PC-9 (cell line): ENCODE measurements around the gene SIX2. TPM values are rescaled to one million over a fixed set of nuclear protein-coding genes. Genes with fewer than 3 reads are reported as not detected.

Source experiments
- BruUV-seq: library from RNA; stranded (reverse); fragments of 400-500 nt; replicated peaks from 2 replicates; lab custom pipeline; 2021; lab: Mats Ljungman, UMichigan
- CTCF ChIA-PET: fragments of 300-600 bp; sonication (Branson Sonifier 250); formaldehyde crosslinking; loops from one replicate; lab custom pipeline; 2022; ENCODE audit warnings: antibody characterized with exemption; lab: Charles Lee
- POLR2A ChIA-PET: fragments of 300-600 bp; sonication (Branson Sonifier 250); formaldehyde crosslinking; loops from one replicate; lab custom pipeline; 2022; ENCODE audit warnings: antibody characterized with exemption; ENCODE audit not compliant: unreplicated experiment; lab: Charles Lee
- DNase-seq, 2 experiments: peaks; one replicate each; pipeline versions ENCODE4 v3.0.0 to v3.0.0-alpha.2; 2015 to 2022; ENCODE audit warnings: mixed read lengths in 1 of 2
- H2AFZ ChIP-seq: fragments of 200-600 bp; sonication (generic); 2 replicates; pipeline ENCODE4 v1.8.1; 2017; ENCODE audit warnings: antibody characterized with exemption
- H3F3A ChIP-seq: fragments of 200-600 bp; sonication (generic); 2 replicates; pipeline ENCODE4 v1.8.1; 2017; ENCODE audit warnings: antibody characterized with exemption, mild to moderate bottlenecking, low read depth; ENCODE audit not compliant: insufficient read depth
- H3K27ac ChIP-seq: fragments of 200-600 bp; sonication (generic); 2 replicates; pipeline ENCODE4 v1.6.1; 2016; ENCODE audit warnings: mixed run types
- H3K27me3 ChIP-seq: fragments of 200-600 bp; sonication (generic); 2 replicates; pipeline ENCODE4 v1.6.1; 2016; ENCODE audit warnings: low read depth, mixed run types; ENCODE audit not compliant: insufficient read depth
- H3K36me3 ChIP-seq: fragments of 200-600 bp; sonication (generic); 2 replicates; pipeline ENCODE4 v1.6.1; 2016; ENCODE audit warnings: low read depth, mixed run types
- H3K4me1 ChIP-seq: fragments of 200-600 bp; sonication (generic); replicated peaks from 2 replicates; pipeline ENCODE4 v1.6.1; 2016; ENCODE audit warnings: mixed run types; ENCODE audit not compliant: insufficient read depth
- H3K4me2 ChIP-seq: fragments of 200-600 bp; sonication (generic); 2 replicates; pipeline ENCODE4 v1.6.1; 2017; ENCODE audit warnings: mixed run types
- H3K4me3 ChIP-seq: fragments of 200-600 bp; sonication (generic); 2 replicates; pipeline ENCODE4 v1.6.1; 2016; ENCODE audit warnings: mixed run types
- H3K79me2 ChIP-seq: fragments of 200-600 bp; sonication (generic); 2 replicates; pipeline ENCODE4 v1.6.1; 2017; ENCODE audit warnings: low read depth, mixed run types
- H3K9me2 ChIP-seq: fragments of 200-600 bp; sonication (generic); 2 replicates; pipeline ENCODE4 v1.8.1; 2017; ENCODE audit warnings: mild to moderate bottlenecking; ENCODE audit not compliant: insufficient read depth
- H3K9me3 ChIP-seq: fragments of 200-600 bp; sonication (generic); 2 replicates; pipeline ENCODE4 v1.8.1; 2016; ENCODE audit warnings: low read depth; ENCODE audit not compliant: insufficient read depth
- H4K20me1 ChIP-seq: fragments of 200-600 bp; sonication (generic); 2 replicates; pipeline ENCODE4 v1.8.1; 2017; ENCODE audit not compliant: insufficient read depth
- CTCF ChIP-seq: fragments of 200-600 bp; sonication (generic); conservative IDR thresholded peaks from 2 replicates; pipeline ENCODE4 v1.6.1; 2017; ENCODE audit warnings: mixed run types, antibody characterized with exemption, mild to moderate bottlenecking, moderate library complexity
- EZH2 ChIP-seq: fragments of 200-600 bp; sonication (generic); IDR thresholded peaks from 2 replicates; pipeline ENCODE4 v1.8.0; 2017; ENCODE audit warnings: antibody characterized with exemption, low read depth
- intact Hi-C: fragments of 100-400 bp; cut with micrococcal nuclease; formaldehyde crosslinking; loops from one replicate; pipeline ENCODE4 v1.10.0; 2022; ENCODE audit not compliant: unreplicated experiment
- total RNA-seq: library from RNA; stranded (reverse); gene quantifications from 2 replicates; pipeline ENCODE4 v1.2.3, GENCODE V29; 2021

SIX2 gene
- total RNA-seq, 1 experiment from 2014 or later = 10.2 TPM

- Histone ChIP-seq H3K4me1 (no peaks in the 10 kb centered on the region), H4K20me1 (no peaks in the 10 kb centered on the region), H3K4me2 (no peak overlapping the region), H3K9me2 (no peaks in the 10 kb centered on the region), H3K79me2 (no peaks in the 10 kb centered on the region), H3F3A (no peaks in the 10 kb centered on the region), H3K4me3 (no peak overlapping the region), H3K27me3 (no peaks in the 10 kb centered on the region), H3K36me3 (no peaks in the 10 kb centered on the region), H2AFZ (no peak overlapping the region), H3K9me3 (peaks cover 22% of the 10 kb centered on the region; the same call in 1 of the 2 replicates), H3K27ac (no peak overlapping the region)
- no peak for TF ChIP-seq EZH2
- TF ChIP-seq CTCF = no peak
- no peak for DNase-seq
- intact Hi-C loops = loop anchor here (5.0 kb wide), 3 partner anchors 43 to 953 kb away; no protein-coding TSS in a partner anchor
- BruUV-seq = no TSS peak
- POLR2A ChIA-PET = no interaction called here
- CTCF ChIA-PET = interaction anchor here (0.6 to 0.7 kb wide), 3 partner anchors 13 to 613 kb away, joined by 3 to 7 read pairs (median 4); no protein-coding TSS in a partner anchor
These were observed 25.2 kb downstream of the SIX2 start for GRCh38 chr2:44983836-44984604.

GRCh38 chr2:44981714-44982108 lies 27.5 kb downstream of the SIX2 start:
- Histone ChIP-seq H3K36me3 (no peaks in the 10 kb centered on the region), H3K27me3 (no peaks in the 10 kb centered on the region), H3K9me2 (no peaks in the 10 kb centered on the region), H4K20me1 (no peaks in the 10 kb centered on the region), H2AFZ (no peak overlapping the region), H3F3A (no peaks in the 10 kb centered on the region), H3K79me2 (no peaks in the 10 kb centered on the region), H3K4me1 (no peaks in the 10 kb centered on the region), H3K9me3 (peaks cover 8% of the 10 kb centered on the region; the same call in 1 of the 2 replicates), H3K4me2 (no peak overlapping the region), H3K4me3 (no peak overlapping the region), H3K27ac (no peak overlapping the region)
- intact Hi-C loops = loop anchor here (1.0 to 5.0 kb wide), 9 partner anchors 28 to 956 kb away; partner anchors contain the start of gene SIX2
- TF ChIP-seq EZH2 (no peak), CTCF (peak; percentile 96)
- BruUV-seq = no TSS peak
- DNase-seq = peak; percentile 62 to 76
- ChIA-PET CTCF (interaction anchor here (0.5 to 2.0 kb wide), 8 partner anchors 9 to 603 kb away, joined by 3 to 13 read pairs (median 4); no protein-coding TSS in a partner anchor), POLR2A (interaction anchor here (0.6 to 0.7 kb wide), 2 partner anchors 147 to 504 kb away, joined by 3 read pairs; no protein-coding TSS in a partner anchor)

GRCh38 chr2:44980751-44981713 lies 28.2 kb downstream of the SIX2 start:
- H4K20me1 ChIP-seq = no peaks in the 10 kb centered on the region
- ChIA-PET POLR2A (interaction anchor here (0.6 to 0.7 kb wide), 2 partner anchors 148 to 504 kb away, joined by 3 read pairs; no protein-coding TSS in a partner anchor), CTCF (interaction anchor here (0.5 to 2.0 kb wide), 8 partner anchors 8 to 604 kb away, joined by 3 to 13 read pairs (median 4); no protein-coding TSS in a partner anchor)
- H3K9me3 ChIP-seq = peaks cover 8% of the 10 kb centered on the region; the same call in 1 of the 2 replicates
- no TSS peak for BruUV-seq
- H3K36me3 ChIP-seq = no peaks in the 10 kb centered on the region
- H3K4me1 ChIP-seq = no peaks in the 10 kb centered on the region
- no peaks in the 10 kb centered on the region for H3K79me2 ChIP-seq
- no peak overlapping the region for H3K27ac ChIP-seq
- DNase-seq = peak in 1 of 2 experiments; percentile 30
- H3K4me2 ChIP-seq = no peak overlapping the region
- H3K27me3 ChIP-seq = no peaks in the 10 kb centered on the region
- no peaks in the 10 kb centered on the region for H3F3A ChIP-seq
- H3K9me2 ChIP-seq = no peaks in the 10 kb centered on the region
- TF ChIP-seq CTCF (no peak), EZH2 (no peak)
- H2AFZ ChIP-seq = no peak overlapping the region
- intact Hi-C loops = loop anchor here (1.0 to 5.0 kb wide), 9 partner anchors 28 to 956 kb away; partner anchors contain the start of gene SIX2
- H3K4me3 ChIP-seq = no peak overlapping the region
